ENCODE results near the gene ZNF490.

Gene ZNF490

DNA sequence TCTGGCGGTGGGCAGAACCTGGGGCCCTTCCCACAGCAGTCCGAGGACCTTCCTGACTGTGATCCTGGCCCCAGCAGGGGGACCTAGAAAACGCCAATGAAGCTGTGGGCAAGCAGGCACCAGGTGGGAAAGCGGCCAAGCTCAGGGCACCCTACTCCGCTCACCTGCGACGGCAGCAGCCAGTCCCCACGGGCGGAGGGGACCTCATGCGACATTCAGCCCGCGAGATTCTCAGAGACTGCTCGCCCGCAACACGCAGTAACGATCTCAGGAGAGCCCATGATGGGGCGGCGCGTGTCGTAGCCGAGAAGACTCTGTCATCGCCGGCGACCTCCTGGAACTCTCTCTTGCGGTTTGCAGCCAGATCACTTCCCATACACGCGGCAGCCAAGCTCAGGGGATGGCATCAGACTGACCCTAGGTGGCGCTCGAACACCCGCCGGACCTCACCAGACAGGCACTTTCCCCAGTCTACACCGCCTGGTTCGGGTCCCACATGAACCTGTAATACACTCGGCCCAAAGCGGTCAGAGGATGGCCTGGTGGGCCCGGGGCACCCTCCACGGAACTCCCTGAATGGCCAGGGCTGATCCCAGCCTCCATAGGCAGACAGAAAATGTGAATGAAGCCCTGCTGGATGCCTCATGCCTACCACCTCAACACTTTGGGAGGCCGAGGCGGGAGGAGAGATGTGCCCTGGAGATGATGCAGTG is 29.4 kb upstream of the ZNF490 start:
- peak; percentile 82 for DNase-seq (ENCODE audit: low read depth)
- TF ChIP-seq, protein P1, sequence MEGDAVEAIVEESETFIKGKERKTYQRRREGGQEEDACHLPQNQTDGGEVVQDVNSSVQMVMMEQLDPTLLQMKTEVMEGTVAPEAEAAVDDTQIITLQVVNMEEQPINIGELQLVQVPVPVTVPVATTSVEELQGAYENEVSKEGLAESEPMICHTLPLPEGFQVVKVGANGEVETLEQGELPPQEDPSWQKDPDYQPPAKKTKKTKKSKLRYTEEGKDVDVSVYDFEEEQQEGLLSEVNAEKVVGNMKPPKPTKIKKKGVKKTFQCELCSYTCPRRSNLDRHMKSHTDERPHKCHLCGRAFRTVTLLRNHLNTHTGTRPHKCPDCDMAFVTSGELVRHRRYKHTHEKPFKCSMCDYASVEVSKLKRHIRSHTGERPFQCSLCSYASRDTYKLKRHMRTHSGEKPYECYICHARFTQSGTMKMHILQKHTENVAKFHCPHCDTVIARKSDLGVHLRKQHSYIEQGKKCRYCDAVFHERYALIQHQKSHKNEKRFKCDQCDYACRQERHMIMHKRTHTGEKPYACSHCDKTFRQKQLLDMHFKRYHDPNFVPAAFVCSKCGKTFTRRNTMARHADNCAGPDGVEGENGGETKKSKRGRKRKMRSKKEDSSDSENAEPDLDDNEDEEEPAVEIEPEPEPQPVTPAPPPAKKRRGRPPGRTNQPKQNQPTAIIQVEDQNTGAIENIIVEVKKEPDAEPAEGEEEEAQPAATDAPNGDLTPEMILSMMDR (conservative IDR thresholded peaks at IDR 0.05; ENCODE audit: low read depth, low read length): peak; percentile 84

DNA sequence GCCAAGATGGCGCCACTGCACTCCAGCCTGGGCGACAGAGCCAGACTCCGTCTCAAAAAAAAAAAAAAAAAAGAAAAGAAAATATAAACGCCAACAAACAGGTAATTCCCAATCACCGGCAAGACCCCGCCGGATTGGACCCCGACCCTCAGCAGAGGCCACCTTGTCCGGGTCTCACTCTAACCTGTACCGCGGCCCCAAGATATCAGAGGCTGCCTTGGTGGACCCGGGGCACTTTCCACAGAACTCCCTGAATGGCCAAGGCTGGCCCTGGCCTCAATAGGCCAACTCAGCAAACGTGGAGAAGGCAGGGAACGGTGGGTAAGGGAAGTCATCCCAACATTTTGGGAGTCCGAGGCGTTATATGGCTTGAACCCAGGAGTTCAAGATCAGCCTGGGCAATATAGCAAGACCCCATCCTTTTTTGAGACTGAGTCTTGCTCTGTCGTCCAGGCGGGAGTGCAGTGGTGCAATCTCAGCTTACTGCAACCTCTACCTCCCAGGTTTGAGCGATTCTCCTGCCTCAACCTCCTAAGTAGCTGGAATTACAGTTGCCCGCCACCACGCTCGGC is 28.1 kb upstream of the ZNF490 start:
- DNase-seq (ENCODE audit: low read depth): no peak
- H3K4me3 ChIP-seq (ENCODE audit: low read depth, low read length): no peak overlapping the region
- TF ChIP-seq, protein P1 (conservative IDR thresholded peaks at IDR 0.05; ENCODE audit: low read depth, low read length): no peak

More for the DNA sequence above, 29.4 kb upstream of the ZNF490 start:
- peak overlapping the region; percentile 27 for H3K4me3 ChIP-seq (ENCODE audit: low read depth, low read length)

DNA sequence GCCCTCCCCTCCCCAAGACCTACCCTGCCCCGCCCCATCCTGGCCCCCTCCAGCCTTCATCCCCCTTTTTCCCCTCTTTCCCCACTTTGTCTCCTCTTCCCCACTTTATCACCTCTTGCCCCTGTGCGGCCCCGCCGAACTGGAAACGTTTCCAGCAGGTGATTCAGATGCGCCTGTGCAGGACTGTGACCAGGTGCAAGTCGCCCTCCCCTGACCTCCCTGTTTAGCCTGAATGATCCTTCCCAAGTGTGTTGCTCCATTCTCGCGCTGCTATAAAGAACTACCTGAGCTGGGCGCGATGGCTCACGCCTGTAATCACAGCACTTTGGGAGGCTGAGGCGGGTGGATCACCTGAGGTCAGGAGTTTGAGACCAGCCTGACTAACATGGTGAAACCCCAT is 26.0 kb upstream of the ZNF490 start:
- no peak for DNase-seq (ENCODE audit: low read depth)
- no peak overlapping the region for H3K4me3 ChIP-seq (ENCODE audit: low read depth, low read length)

DNA sequence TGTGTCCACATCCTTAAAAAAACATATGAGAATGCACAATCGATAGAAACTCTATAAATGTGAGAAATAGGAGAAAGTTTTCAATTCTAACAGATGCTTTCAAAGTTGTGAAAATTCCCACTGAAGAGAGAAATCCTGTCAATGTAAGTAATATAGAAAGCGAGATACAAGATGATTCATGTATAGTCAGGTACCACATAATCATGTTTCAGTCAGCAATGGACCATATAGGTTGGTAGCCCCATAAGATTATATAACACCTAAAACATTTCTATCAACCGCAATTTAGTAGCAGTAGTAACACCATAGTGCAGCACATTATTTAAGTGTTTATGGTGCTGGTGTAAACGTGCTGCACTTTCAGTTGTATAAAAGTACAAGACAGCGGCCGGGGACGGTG is 18.6 kb upstream of the ZNF490 start:
- TF ChIP-seq, protein P1 (conservative IDR thresholded peaks at IDR 0.05; ENCODE audit: low read depth, low read length): no peak
- no peak for DNase-seq (ENCODE audit: low read depth)
- no peak overlapping the region for H3K4me3 ChIP-seq (ENCODE audit: low read depth, low read length)

More for the DNA sequence above, 26.0 kb upstream of the ZNF490 start:
- TF ChIP-seq, protein P1 (conservative IDR thresholded peaks at IDR 0.05; ENCODE audit: low read depth, low read length): no peak

DNA sequence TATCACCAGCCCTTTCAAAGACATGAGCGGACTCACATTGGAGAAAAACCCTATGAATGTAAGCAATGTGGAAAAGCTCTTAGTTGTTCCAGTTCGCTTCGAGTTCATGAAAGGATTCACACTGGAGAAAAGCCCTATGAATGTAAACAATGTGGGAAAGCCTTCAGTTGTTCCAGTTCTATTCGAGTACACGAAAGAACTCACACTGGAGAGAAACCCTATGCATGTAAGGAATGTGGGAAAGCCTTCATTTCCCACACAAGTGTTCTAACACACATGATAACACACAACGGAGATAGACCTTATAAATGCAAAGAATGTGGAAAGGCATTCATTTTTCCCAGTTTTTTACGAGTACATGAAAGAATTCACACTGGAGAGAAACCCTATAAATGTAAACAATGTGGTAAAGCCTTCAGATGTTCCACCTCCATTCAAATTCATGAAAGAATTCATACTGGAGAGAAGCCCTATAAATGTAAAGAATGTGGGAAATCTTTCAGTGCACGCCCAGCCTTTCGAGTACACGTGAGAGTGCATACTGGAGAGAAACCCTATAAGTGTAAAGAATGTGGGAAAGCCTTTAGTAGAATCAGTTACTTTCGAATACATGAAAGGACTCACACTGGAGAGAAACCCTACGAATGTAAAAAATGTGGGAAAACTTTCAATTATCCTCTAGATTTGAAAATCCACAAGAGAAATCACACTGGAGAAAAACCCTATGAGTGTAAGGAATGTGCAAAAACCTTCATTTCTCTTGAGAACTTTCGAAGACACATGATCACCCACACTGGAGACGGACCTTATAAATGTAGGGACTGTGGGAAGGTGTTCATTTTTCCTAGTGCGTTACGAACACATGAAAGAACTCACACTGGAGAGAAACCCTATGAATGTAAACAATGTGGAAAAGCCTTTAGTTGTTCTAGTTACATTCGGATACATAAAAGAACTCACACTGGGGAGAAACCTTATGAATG is 17.7 kb upstream of the ZNF490 start:
- DNase-seq (ENCODE audit: low read depth): peak; percentile 47
- H3K4me3 ChIP-seq (ENCODE audit: low read depth, low read length): no peak overlapping the region
- TF ChIP-seq, protein P1 (conservative IDR thresholded peaks at IDR 0.05; ENCODE audit: low read depth, low read length): no peak

DNA sequence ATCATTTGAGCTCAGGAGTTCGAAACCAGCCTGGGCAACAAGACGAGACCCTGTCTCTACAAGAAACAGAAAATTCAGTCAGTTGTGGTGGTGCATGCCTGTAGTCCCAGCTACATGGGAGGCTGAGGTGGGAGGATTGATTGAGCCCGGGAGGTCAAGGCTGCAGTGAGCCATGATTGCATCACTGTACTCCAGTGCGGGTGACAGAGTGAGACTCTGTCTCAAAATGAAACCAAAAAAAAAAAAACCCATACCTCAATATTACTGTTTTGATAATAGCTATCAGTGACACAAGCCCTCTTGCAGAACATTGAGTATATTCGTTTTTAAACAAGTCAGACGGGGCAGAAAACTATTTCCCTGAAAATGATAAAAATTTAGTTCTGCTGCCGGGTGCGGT is 16.3 kb upstream of the ZNF490 start:
- TF ChIP-seq, protein P1 (conservative IDR thresholded peaks at IDR 0.05; ENCODE audit: low read depth, low read length): no peak

More for the DNA sequence above, 16.3 kb upstream of the ZNF490 start:
- H3K4me3 ChIP-seq (ENCODE audit: low read depth, low read length): no peak overlapping the region
- DNase-seq (ENCODE audit: low read depth): no peak

Data from choroid plexus epithelial cell (primary cell).